HCT116 (cell line): ENCODE data around the gene SMOC1. TPM values are rescaled to one million over a fixed set of nuclear protein-coding genes. Genes with fewer than 3 reads are reported as not detected.

Source experiments
- ATAC-seq: fragments of 200-7000 bp; cut with Tn5 transposase; 2 replicates; pipeline ENCODE4 v1.9.1; 2020; ENCODE audit warnings: mild to moderate bottlenecking, moderate library complexity
- BruUV-seq: library from RNA; stranded (reverse); fragments of 400-500 nt; replicated peaks from 2 replicates; lab custom pipeline; 2021; lab: Mats Ljungman, UMichigan
- CTCF ChIA-PET: fragments of 300-600 bp; sonication (Branson Sonifier 250); formaldehyde crosslinking; loops from one replicate; lab custom pipeline; 2021; ENCODE audit warnings: antibody characterized with exemption; lab: Charles Lee
- POLR2A ChIA-PET: fragments of 300-600, 350-600 bp; sonication (Branson Sonifier 250); formaldehyde crosslinking; loops from one replicate; lab custom pipeline; 2021; ENCODE audit warnings: antibody characterized with exemption; lab: Charles Lee
- RAD21 ChIA-PET, 2 experiments: fragments of 300-600 bp; sonication (Branson Sonifier 250); formaldehyde crosslinking; loops; one replicate each; lab custom pipeline; 2023; ENCODE audit warnings: low total read pairs in 2 of 2; ENCODE audit not compliant: uncharacterized antibody in 2 of 2, unreplicated experiment in 2 of 2, low non-redundant PET in 1 of 2; lab: Charles Lee
- DNase-seq: peaks from one replicate; pipeline ENCODE4 v3.0.0-alpha.2; 2010; ENCODE audit warnings: low read depth, low spot score
- H2AFZ ChIP-seq: fragments of 200-600 bp; shearing (Covaris generic), sonication (generic); 2 replicates; pipeline ENCODE4 v1.6.1; 2017; ENCODE audit warnings: low read depth, mixed run types, mixed read lengths, antibody characterized with exemption, low read length; ENCODE audit not compliant: poor library complexity, severe bottlenecking
- H3K27ac ChIP-seq: 2 replicates; pipeline ENCODE4 v1.5.1; 2012; ENCODE audit warnings: low read depth, low read length
- H3K27me3 ChIP-seq: fragments of 200-600 bp; sonication (generic); 2 replicates; pipeline ENCODE4 v1.6.1; 2016; ENCODE audit warnings: mixed run types, low read length, mixed read lengths; ENCODE audit not compliant: insufficient read depth
- H3K36me3 ChIP-seq, 2 experiments: fragments of 200-500 bp in 1 of 2; fragments of 200-600 bp in 1 of 2; sonication (Bioruptor generic) in 1 of 2; sonication (generic) in 1 of 2; 2 replicates each; pipeline versions ENCODE4 v1.5.1 to v1.6.1; 2014 to 2016; ENCODE audit warnings: low read length in 2 of 2, inconsistent platforms in 1 of 2, mixed read lengths in 1 of 2, mixed run types in 1 of 2; ENCODE audit not compliant: insufficient read depth in 2 of 2, control insufficient read depth in 1 of 2
- H3K4me1 ChIP-seq, 2 experiments: fragments of 200-600 bp in 1 of 2; sonication (generic) in 1 of 2; 2 replicates each; pipeline versions ENCODE4 v1.5.1 to v1.6.1; 2012 to 2017; ENCODE audit warnings: low read length in 2 of 2, inconsistent platforms in 1 of 2, mild to moderate bottlenecking in 1 of 2, mixed read lengths in 1 of 2, mixed run types in 1 of 2, moderate library complexity in 1 of 2; ENCODE audit not compliant: insufficient read depth in 2 of 2, control insufficient read depth in 1 of 2
- H3K4me2 ChIP-seq: fragments of 200-600 bp; sonication (generic); 2 replicates; pipeline ENCODE4 v1.6.1; 2017; ENCODE audit warnings: mixed run types, low read length, mixed read lengths
- H3K4me3 ChIP-seq, 2 experiments: fragments of 200-600 bp in 1 of 2; sonication (generic) in 1 of 2; replicated peaks in 1 of 2; 2 replicates each; pipeline ENCODE4 v1.5.1; 2011 to 2016; ENCODE audit warnings: low read length in 2 of 2, control low read depth in 1 of 2, low read depth in 1 of 2, mild to moderate bottlenecking in 1 of 2, mixed read lengths in 1 of 2, mixed run types in 1 of 2
- H3K79me2 ChIP-seq: fragments of 200-600 bp; sonication (generic); 2 replicates; pipeline ENCODE4 v1.6.1; 2017; ENCODE audit warnings: mild to moderate bottlenecking, mixed run types, low read length, moderate library complexity, mixed read lengths; ENCODE audit not compliant: insufficient read depth
- H3K9ac ChIP-seq: fragments of 200-600 bp; sonication (generic); 2 replicates; pipeline ENCODE4 v1.6.1; 2016; ENCODE audit warnings: low read length, mixed read lengths
- H3K9me2 ChIP-seq: fragments of 200-600 bp; sonication (generic), shearing (Covaris generic); 2 replicates; pipeline ENCODE4 v1.6.1; 2017; ENCODE audit warnings: mixed run types, mild to moderate bottlenecking, moderate library complexity; ENCODE audit not compliant: insufficient read depth
- H3K9me3 ChIP-seq, 2 experiments: fragments of 200-500 bp in 1 of 2; fragments of 200-600 bp in 1 of 2; sonication (Bioruptor generic) in 1 of 2; sonication (generic) in 1 of 2; 2 replicates each; pipeline ENCODE4 v1.6.1; 2014 to 2017; ENCODE audit warnings: low read length in 2 of 2, mixed read lengths in 2 of 2, inconsistent platforms in 1 of 2, low read depth in 1 of 2, mild to moderate bottlenecking in 1 of 2, mixed run types in 1 of 2, moderate library complexity in 1 of 2; ENCODE audit not compliant: control insufficient read depth in 1 of 2, insufficient read depth in 1 of 2
- H4K20me1 ChIP-seq: fragments of 200-600 bp; sonication (generic), shearing (Covaris generic); 2 replicates; pipeline ENCODE4 v1.6.1; 2017; ENCODE audit warnings: mixed run types, mild to moderate bottlenecking, moderate library complexity; ENCODE audit not compliant: insufficient read depth
- ATF3 ChIP-seq: IDR thresholded peaks from 2 replicates; pipeline ENCODE4 v1.6.1; 2012
- EZH2phosphoT487 ChIP-seq: fragments of 200-600 bp; IDR thresholded peaks from 2 replicates; pipeline ENCODE4 v1.6.1; 2018; ENCODE audit warnings: antibody characterized with exemption, borderline replicate concordance
- JUND ChIP-seq: IDR thresholded peaks from 2 replicates; pipeline ENCODE4 v1.6.1; 2012
- POLR2AphosphoS5 ChIP-seq: IDR thresholded peaks from 2 replicates; pipeline ENCODE4 v1.6.1; 2011; ENCODE audit warnings: mild to moderate bottlenecking, low read depth, low read length, moderate library complexity
- RAD21 ChIP-seq: IDR thresholded peaks from 2 replicates; pipeline ENCODE4 v1.6.1; 2012; ENCODE audit warnings: low read depth, mild to moderate bottlenecking
- SIN3A ChIP-seq: IDR thresholded peaks from 2 replicates; pipeline ENCODE4 v1.6.1; 2012; ENCODE audit warnings: low read depth
- TCF7L2 ChIP-seq: IDR thresholded peaks from 2 replicates; pipeline ENCODE4 v1.7.0; 2011; ENCODE audit warnings: borderline replicate concordance, inconsistent platforms; ENCODE audit not compliant: insufficient read depth, insufficient read length; ENCODE audit errors: extremely low read depth
- ZBTB33 ChIP-seq: IDR thresholded peaks from 2 replicates; pipeline ENCODE4 v1.6.1; 2011; ENCODE audit warnings: mild to moderate bottlenecking, low read length, moderate library complexity; ENCODE audit not compliant: insufficient replicate concordance; ENCODE audit errors: extremely low read depth
- ZFX ChIP-seq: fragments of 450-650 bp; IDR thresholded peaks from 2 replicates; pipeline ENCODE4 v1.6.1; 2017
- intact Hi-C: fragments of 100-400 bp; cut with micrococcal nuclease; formaldehyde crosslinking; loops from 2 replicates; pipeline ENCODE4 v1.10.0; 2022
- total RNA-seq: library from RNA; stranded (reverse); gene quantifications from one replicate; pipeline ENCODE4 v1.2.1, GENCODE V29; 2021; ENCODE audit not compliant: unreplicated experiment

Gene SMOC1
- total RNA-seq, 1 experiment from 2014 or later, result not detected

- Histone ChIP-seq H3K27ac (no peak overlapping the region), H3K27me3 (peaks cover 59% of the 10 kb centered on the region), H2AFZ (no peak overlapping the region), H3K9me2 (no peaks in the 10 kb centered on the region), H3K9ac (no peak overlapping the region), H3K4me1 (no peaks in the 10 kb centered on the region), H3K4me2 (no peak overlapping the region), H3K36me3 (no peaks in the 10 kb centered on the region), H4K20me1 (no peaks in the 10 kb centered on the region), H3K9me3 (no peaks in the 10 kb centered on the region), H3K79me2 (no peaks in the 10 kb centered on the region), H3K4me3 (no peak overlapping the region)
- TF ChIP-seq POLR2AphosphoS5 (no peak), RAD21 (no peak), TCF7L2 (no peak), SIN3A (no peak), JUND (no peak), ZBTB33 (no peak), ZFX (no peak), EZH2phosphoT487 (no peak), ATF3 (no peak)
- intact Hi-C loops, result no loop called here
- ChIA-PET RAD21 (no interaction called here), POLR2A (no interaction called here), CTCF (no interaction called here)
- no TSS peak for BruUV-seq
- no peak for ATAC-seq
- DNase-seq, result no peak
Measured at GRCh38 chr14:69906201-69906600, 27.0 kb downstream of the SMOC1 start.
